Right atrium auricular region (tissue), 2 donors: ENCODE results near the gene CACNA1D. TPM values are rescaled to one million over a fixed set of nuclear protein-coding genes. Genes with fewer than 3 reads are reported as not detected.

ENCODE experiments used
- DNase-seq: peaks from one replicate; pipeline ENCODE4 v3.0.0-alpha.2; 2019; ENCODE audit warnings: low spot score
- H3K27ac ChIP-seq, 2 donors: fragments of 200-600 bp; sonication (generic); 1 replicate in 1 of 2; 2 replicates in 1 of 2; pipeline ENCODE4 v1.5.1; 2016 to 2019
- H3K27me3 ChIP-seq, 2 donors: fragments of 200-600 bp; sonication (generic); one replicate each; pipeline versions ENCODE4 v1.5.1 to v1.6.0; 2017 to 2019
- H3K36me3 ChIP-seq: fragments of 200-600 bp; sonication (generic); one replicate; pipeline ENCODE4 v1.5.1; 2016
- H3K4me1 ChIP-seq, 2 donors: fragments of 200-600 bp; sonication (generic); one replicate each; pipeline versions ENCODE4 v1.5.1 to v1.6.0; 2017 to 2019
- H3K4me3 ChIP-seq, 2 donors: fragments of 200-600 bp; sonication (generic); 1 replicate in 1 of 2; 2 replicates in 1 of 2; pipeline ENCODE4 v1.5.1; 2017 to 2019; ENCODE audit warnings: mild to moderate bottlenecking in 1 of 2, moderate library complexity in 1 of 2
- H3K9me3 ChIP-seq, 2 donors: fragments of 200-600 bp; sonication (generic); one replicate each; pipeline ENCODE4 v1.5.1; 2019
- CTCF ChIP-seq, 2 donors: fragments of 200-600 bp; sonication (generic); IDR thresholded peaks; one replicate each; pipeline ENCODE4 v1.5.1; 2019; ENCODE audit warnings: antibody characterized with exemption in 2 of 2
- total RNA-seq, 2 donors: library from RNA; depleted of rRNA; stranded (reverse); fragments of >200 nt; gene quantifications; one replicate each; pipeline ENCODE4 v1.1.0, GENCODE V29; 2016

CACNA1D gene
- total RNA-seq, 2 donors from 2014 or later: 2.7 to 9.6 TPM

DNA sequence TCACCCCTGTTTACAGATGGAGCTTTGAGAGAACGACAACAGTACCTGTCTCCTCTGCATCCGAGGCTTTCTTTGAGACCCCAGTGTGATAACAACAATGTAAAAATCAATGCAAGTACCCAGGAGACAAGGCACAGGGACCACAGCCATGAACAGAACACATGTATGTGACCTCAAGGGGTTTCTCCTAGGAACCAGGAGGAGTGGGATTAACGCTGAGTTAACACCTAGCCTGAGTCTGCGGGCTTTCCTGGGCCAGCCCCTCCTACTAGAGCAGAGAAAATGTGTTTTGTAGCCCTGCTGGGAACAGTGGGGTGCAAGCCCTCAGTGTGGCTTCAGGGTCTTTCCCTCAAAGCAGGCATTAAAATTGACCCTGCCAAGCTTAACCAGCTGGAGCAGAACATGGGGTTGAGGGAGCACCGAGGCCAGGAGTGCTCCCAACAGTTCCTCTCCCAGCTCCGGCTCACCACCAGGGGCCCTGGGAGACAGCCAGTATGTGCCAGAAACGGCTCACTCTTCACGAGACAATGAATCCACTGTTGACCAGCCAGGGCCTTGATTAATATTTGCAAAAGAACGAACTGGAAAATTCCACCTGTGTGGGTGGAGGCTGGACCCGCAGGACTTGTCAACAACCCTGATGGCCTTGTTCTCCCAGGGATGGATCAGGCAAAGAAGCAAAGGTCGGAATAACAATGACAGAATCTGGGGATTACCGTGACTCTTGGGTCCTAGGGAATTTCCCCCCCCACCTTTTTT lies 348.2 kb downstream of the CACNA1D start:
- Histone ChIP-seq H3K4me3 (no peak overlapping the region), H3K27ac (peak overlapping the region in 1 of 2 donors; percentile 7), H3K9me3 (no peaks in the 10 kb centered on the region), H3K27me3 (no peaks in the 10 kb centered on the region), H3K36me3 (no peaks in the 10 kb centered on the region), H3K4me1 (peaks cover 0 to 29% of the 10 kb centered on the region in 2 donors)
- no peak for DNase-seq
- TF ChIP-seq CTCF (IDR thresholded peaks at IDR 0.05): peak in 1 of 2 donors; percentile 37

GRCh38 chr3:53843195-53844177 lies 349.1 kb downstream of the CACNA1D start:
- H3K27ac ChIP-seq: peak overlapping the region in 1 of 2 donors; percentile 7
- DNase-seq: no peak
- no peaks in the 10 kb centered on the region for H3K36me3 ChIP-seq
- TF ChIP-seq CTCF (IDR thresholded peaks at IDR 0.05): no peak
- H3K4me3 ChIP-seq: no peak overlapping the region
- no peaks in the 10 kb centered on the region for H3K27me3 ChIP-seq
- H3K9me3 ChIP-seq: no peaks in the 10 kb centered on the region
- peaks cover 0 to 29% of the 10 kb centered on the region in 2 donors for H3K4me1 ChIP-seq

DNA sequence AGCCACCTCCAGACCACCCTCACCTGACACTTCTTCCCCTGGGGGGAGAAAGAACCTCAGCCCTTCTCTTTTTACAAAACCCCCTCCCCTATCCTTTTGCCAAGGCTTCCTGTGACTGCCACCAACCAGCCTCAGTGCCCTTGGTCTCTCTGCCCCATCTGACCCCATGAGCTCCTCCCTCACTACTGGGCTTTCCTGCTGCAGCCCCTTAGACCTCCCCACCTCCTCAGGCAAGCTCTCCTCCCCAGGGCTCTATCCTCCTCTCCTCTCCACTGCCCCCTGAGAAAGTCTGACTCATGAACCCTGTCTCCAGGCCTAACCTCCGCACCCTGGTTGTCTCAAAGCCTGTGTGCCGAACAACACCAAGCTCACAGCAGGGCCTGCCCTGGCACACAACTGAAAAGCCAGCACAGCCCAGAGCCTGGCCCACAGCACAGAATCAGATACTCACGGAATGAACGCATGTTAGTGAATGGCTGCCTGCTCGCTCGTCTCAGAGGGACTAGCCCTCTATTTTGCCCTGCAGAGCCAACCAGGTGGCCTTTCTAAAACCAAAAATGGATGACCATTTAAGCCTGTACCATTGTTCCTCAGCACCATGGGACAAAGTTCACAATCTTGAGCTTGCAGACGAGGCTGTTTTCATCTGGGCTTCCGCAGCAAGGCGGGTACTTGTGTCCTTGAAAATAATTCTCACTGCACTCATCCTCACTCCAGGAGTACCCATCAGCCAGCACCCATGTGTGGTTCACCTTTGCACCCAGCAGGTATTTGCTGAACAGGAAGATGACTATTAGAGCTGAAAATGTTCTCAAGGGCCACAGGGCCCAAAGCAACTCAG lies 350.1 kb downstream of the CACNA1D start:
- no peaks in the 10 kb centered on the region for H3K36me3 ChIP-seq

DNA sequence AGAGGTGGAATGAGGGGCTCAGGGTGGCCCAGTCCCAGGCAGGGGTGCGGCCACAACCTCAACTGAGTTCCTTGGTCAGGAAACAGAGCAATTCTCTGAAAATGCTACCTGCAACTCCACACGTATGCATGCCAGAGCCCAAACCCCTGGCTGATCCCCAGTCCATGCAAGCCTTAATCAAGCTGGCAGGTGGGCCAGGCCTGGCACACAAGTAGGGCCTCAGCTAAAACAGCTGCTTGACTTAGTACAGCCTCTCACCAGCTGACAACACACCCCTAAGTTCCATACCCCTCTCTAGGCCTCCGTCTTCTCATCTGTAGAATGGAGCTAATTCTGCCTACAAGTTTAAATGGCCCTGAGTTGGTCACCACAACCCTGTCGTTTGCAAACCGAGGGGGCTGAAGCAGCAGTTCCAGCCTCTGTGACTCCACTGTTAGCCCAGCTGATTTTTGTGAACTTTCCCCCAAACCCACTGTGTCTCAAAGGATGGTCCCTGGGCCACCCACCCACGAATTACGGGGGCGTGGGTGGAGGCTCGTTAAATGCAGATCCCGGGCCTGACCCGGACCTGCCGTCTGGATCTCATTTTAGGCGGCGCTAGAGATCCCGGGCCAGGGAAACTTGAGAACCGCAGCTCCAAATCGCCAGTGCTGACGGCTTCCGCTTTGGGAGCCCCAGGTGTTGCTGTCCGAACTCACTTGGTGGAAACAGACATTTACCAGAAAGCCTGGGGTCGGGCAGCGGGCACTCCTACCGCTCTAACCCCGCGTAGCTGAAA lies 350.9 kb downstream of the CACNA1D start:
- Histone ChIP-seq H3K4me3 (peak overlapping the region; percentile 55 to 73), H3K9me3 (no peaks in the 10 kb centered on the region), H3K27ac (peak overlapping the region; percentile 77 to 79), H3K36me3 (no peaks in the 10 kb centered on the region), H3K4me1 (peaks cover 0 to 29% of the 10 kb centered on the region in 2 donors), H3K27me3 (no peaks in the 10 kb centered on the region)
- peak; percentile 71 for DNase-seq
- peak in 1 of 2 donors; percentile 49 for TF ChIP-seq CTCF (IDR thresholded peaks at IDR 0.05)

More for the DNA sequence above, 350.1 kb downstream of the CACNA1D start:
- H3K27me3 ChIP-seq: no peaks in the 10 kb centered on the region
- no peak for TF ChIP-seq CTCF (IDR thresholded peaks at IDR 0.05)
- no peak overlapping the region for H3K27ac ChIP-seq
- H3K4me3 ChIP-seq: no peak overlapping the region
- H3K9me3 ChIP-seq: no peaks in the 10 kb centered on the region
- no peak for DNase-seq
- H3K4me1 ChIP-seq: peaks cover 0 to 29% of the 10 kb centered on the region in 2 donors

GRCh38 chr3:53845881-53846133 lies 351.4 kb downstream of the CACNA1D start:
- no peaks in the 10 kb centered on the region for H3K36me3 ChIP-seq
- H3K9me3 ChIP-seq: no peaks in the 10 kb centered on the region
- no peaks in the 10 kb centered on the region for H3K27me3 ChIP-seq
- H3K4me3 ChIP-seq: peak overlapping the region; percentile 55 to 73
- no peak for DNase-seq
- TF ChIP-seq CTCF (IDR thresholded peaks at IDR 0.05): peak in 1 of 2 donors; percentile 3
- peak overlapping the region; percentile 77 to 79 for H3K27ac ChIP-seq
- peaks cover 0 to 29% of the 10 kb centered on the region in 2 donors for H3K4me1 ChIP-seq
